Activated gamma-delta T cell treated with anti-CD3 and anti-CD28 coated beads, Interleukin-2, amount 50 U/mL, for 16 hours (primary cell): Measurements from ENCODE around the gene CD4.
"Not testable (repeated sequence)": the region's sequence is repeated elsewhere in the genome, so short reads cannot be mapped to it uniquely, and the experiment has no call there.

ENCODE experiments used
- DNase-seq: peaks from one replicate; pipeline ENCODE4 v3.0.0-alpha.2; 2020; ENCODE audit warnings: low read depth

Gene CD4

DNA sequence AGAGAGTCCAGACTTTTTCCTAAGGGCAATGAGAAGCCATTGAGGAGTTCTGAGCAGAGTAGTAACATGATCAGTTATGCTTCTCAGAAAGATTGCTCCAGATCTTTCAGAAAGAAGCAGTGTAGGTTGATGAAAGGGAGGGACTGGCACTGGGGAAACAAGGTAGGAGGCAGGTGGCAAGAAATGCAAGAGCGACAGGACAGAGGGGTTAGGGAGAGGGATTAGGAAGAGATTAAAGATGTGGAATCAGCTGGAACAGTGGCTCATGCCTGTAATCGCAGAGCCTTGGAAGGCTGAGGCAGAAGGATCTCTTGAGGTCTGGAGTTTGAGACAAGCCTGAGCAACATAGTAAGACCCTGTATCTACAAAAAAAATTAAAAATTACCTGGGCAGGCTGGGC, 58.3 kb downstream of the CD4 start:
- no peak for DNase-seq

DNA sequence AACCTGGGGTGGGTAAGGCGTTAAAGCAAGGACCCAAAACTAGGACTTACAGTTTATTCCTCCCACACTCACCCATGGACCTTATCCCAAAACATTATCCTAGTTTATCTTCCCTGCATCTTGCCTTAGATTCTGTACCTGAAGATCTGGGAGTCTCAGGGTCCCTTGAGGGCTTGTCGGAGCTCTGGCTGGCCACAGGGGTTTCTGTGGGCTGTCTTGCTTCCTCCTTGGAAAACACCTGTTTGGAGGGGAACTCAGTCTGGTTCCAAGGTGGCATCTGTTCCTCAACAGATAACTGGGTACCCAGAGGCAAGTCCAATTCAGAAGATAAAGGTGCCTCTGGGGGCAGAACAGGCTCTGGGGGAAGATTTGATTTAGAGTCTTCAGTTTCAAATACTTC, 60.1 kb downstream of the CD4 start:
- DNase-seq = no peak

DNA sequence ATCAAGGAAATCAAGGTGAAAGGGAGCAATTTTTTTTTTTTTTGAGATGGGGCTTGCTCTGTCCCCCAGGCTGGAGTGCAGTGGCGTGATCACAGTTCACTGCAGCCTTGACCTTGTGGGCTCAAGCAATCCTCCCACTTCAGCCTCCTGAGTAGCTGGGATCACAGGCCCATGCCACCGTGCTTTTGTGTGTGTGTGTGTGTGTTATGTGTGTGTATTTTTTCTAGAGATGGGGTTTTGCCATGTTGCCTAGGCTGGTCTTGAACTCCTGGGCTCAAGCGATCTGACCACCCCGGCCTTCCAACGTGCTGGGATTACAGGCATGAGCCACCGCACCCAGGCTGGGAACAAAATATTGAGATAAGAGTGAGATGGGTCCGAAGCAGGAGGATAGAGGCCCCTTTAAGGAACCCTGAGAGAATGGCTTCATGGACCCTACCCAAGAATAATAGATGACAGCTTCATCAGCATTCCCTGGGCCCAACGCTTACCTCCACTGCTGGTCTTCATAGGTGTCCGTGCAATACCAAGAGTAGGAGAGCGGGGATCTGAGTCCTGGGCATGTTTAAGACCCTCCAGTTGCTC, 60.7 kb downstream of the CD4 start:
- no peak for DNase-seq

DNA sequence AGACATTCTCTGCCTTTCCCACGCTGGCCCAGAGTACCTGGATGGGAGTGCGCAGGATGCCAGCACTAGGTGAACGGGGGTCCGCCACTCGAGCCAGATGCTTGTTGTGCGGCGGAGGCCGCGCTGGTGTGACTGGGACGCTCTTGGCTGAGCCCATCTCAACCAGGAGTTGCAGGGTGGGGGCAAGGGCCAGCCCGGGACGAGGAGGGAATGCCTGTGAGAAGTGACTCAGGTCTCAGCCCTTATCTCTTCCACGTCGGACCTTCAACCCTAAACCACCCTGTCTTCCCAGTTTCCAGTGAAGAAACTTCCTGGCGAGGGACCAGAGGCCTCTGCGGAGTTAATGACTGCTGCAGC, 61.4 kb downstream of the CD4 start:
- no peak for DNase-seq

DNA sequence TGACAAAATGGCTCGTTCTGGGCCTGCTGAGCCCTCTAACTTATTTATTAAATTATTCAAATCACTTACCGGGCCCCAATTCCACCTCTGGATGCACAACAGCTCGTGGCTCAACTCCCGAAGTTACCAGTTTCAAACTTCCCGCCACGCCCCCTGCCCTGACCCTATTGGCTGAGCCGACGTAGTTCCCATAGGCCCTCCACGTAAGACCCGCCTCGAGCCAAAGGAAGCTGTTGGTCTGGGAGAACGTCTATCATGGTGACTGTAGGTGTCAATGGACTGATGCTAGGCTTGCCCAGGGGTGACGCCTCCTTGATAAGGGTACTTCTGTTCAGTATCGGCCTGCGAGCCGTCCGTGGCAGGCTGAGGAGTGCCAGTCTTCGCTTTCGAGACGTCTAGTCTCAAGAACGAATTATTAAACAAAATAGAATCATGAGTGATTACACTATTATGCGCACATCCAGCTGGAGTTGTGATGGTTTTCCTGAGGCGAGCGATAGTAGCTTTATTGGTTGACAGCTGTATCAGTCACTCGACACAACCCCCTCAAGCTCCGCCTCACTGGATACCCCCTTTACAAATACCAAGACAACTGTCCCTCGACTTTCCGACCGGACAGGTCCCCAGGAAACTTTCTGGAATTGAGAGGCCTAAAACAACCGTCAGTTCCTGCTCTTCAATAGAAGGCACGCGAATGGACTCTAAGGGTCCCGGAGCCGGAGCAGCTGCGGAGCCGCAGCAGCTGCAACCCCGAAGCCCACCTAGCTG, 62.0 kb downstream of the CD4 start, which contains the start of gene CDCA3:
CDCA3 (minus strand) TSS at position 134 of the 768 bp plus-strand sequence. CDS start 334 bp downstream, outside the sequence.
- peak; percentile 89 for DNase-seq

DNA sequence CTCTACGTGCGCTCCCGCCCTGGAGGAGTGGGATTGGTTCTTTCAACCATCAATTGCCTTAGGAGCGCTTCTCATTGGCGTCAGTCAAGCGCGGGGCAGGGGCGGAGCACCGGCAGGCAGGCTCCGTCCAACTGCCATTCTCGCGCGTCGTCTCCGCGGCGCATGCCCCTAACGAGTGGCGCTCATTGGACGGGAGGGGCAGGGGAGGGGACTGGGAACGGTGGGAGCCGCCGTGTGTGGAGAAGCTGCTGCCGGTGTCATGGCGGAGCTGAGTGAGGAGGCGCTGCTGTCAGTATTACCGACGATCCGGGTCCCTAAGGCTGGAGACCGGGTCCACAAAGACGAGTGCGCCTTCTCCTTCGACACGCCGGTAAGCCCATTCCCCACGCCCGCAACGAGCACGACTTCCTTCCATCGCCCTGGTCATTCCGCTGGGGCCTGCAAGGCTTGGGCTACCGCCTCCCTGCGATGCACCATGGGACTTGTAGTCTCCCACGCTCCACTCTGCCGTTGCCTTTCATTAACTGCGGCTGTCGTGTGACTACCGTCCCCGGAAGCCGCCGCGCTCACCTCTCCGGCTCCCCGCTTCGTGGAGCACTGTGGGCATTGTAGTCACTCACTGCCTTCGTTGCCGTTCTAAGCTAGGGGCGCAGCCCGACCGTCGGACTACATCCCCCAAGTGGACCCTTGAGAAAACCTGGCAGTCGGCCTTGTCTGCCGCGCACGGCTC, 62.8 kb downstream of the CD4 start, which contains the start of gene USP5:
USP5 (plus strand) TSS at position 230 of the 730 bp plus-strand sequence; CDS start at position 260, 30 bp downstream.
- peak; percentile 97 for DNase-seq

DNA sequence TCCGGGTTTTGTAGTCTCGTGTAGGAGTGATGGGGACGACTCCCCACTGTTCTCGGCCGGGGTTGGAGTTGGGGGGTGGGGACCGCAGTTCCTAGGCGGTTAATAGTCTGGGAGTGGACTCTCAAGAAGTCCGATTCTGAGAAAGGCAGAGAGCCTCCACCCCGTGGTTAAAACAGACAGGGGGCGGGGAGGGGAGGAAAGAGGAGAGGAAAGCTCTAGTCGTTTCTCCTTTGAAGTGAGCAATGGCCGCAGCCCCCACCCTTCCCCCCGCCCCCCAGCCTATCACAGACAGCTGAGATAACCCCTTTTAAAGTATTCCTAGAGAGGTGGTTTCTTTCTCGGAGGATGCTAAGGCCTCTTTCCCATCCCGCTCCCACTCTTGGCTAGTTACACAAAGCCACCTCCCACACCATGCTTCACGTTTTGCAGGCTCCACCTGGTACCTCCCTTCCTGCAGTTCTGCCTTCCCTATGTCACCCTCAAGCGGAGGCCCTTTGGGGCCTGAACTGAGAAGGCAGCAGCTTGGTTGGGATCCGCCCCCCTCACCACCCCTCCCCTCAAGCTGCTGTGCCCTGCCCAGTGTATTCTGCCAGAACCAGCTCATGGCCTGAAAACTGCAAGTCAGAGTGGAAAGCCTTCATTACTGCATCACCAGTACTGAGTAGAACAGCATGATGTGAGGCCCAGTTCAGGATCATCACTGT, 63.5 kb downstream of the CD4 start:
- DNase-seq = no peak

DNA sequence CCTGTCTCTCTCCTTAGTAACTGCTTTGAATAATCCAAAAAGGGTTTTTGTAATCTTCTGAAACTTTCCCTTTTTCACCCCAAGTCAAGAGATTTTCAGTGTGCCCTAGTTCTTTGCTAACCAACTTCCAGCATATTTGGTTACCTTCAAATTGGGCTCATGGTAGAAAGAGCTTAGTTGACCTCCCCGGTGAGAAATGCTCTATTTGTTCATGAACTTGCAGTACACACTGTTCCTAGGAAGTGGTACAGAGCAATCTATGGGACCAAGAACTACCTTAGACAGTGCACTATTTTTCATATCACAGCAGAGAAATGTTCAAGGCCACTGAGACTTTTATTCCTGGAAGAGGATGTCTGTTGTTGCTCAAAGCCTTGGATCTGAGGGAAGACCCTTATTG, 64.3 kb downstream of the CD4 start:
- no peak for DNase-seq

DNA sequence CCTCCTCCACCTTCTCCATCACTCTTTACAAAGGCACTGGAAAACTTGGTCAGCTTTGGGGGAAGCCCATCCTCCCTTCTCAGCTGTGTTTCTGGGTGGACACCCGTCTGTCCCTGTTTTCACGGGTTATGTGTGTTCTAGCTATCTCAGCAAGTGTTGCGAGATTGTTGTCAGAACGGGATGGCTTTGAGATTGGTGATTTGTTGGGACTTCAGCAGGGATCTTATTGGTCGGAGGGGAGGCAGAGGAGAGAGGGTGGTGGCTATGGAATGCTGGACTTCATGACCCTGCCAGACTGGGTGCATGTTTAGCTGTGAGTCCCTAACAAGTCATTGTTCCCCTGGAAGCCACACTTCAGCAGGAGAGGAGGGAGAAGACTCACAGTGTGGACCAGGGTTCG, 64.7 kb downstream of the CD4 start:
- DNase-seq = no peak

DNA sequence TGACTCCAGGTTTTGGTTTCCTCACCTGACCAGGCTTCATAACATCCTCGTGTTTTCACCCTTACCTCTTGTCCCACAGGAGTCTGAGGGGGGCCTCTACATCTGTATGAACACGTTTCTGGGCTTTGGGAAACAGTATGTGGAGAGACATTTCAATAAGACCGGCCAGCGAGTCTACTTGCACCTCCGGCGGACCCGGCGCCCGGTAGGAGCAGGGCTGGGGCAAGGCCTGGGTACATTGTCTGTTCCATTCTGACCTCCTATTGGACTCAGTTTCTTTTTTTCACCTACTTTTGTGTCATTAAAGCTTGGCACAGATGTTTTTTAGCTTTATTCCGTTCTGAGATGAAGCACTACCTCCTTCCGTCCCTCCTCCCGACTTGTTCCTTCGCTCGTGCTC, 66.0 kb downstream of the CD4 start:
- no peak for DNase-seq

DNA sequence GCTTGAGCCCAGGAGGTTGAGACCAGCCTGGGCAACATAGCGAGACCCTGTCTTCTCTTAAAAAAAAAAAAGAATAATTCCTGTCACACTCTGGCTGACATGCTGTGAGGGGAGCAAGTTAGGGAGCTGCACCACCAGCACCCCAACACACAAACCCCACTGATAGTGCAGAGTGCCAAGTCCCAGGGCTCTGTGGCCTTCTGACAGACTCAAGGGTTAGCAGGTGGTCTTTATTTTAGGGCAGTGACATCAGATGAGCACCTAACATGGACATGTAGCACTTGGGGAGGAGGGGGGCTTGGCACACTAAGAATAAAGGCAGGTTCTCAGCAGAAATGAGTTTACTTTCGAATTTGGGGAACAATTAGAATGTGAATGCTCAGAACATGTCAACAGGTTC, 69.5 kb downstream of the CD4 start:
- DNase-seq = no peak

DNA sequence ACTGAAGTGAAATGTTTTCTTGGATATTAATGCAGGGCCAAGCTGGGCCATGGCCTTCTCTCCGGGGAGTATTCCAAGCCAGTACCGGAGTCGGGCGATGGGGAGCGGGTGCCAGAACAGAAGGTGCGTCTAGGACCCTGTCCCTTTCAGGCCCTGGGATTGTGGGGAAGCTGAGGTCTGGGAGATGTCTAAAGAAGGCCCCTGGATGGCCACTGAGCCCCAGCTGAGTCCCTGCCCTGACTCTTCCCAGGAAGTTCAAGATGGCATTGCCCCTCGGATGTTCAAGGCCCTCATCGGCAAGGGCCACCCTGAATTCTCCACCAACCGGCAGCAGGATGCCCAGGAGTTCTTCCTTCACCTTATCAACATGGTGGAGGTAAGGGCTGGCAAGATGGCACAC, 70.8 kb downstream of the CD4 start:
- DNase-seq = no peak

DNA sequence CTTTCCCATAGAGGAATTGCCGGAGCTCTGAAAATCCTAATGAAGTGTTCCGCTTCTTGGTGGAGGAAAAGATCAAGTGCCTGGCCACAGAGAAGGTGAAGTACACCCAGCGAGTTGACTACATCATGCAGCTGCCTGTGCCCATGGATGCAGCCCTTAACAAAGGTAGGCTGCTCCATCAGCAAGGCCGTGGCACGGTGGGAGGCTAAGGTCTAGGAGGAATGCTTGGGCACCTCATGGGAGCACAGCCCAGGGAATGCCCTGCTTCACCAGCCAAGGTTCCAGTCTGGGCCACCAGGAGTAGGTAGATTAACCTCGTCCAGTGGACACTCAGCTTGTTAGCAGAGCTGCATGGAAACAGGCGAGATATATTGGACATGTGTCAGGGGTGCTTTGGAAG, 71.6 kb downstream of the CD4 start:
- DNase-seq = no peak

DNA sequence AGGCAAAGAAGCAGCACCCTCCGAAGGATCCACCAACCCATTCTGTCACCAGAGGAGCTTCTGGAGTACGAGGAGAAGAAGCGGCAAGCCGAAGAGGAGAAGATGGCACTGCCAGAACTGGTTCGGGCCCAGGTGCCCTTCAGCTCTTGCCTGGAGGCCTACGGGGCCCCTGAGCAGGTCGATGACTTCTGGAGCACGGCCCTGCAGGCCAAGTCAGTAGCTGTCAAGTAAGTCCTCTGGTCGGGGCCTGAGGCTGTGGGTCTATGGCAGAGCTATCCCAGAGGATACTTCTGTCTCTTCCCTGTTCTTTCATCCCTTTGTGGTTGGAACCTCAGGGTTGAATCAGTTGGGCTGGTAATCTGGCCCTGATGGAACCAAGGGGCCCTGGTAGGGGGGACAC, 72.1 kb downstream of the CD4 start:
- DNase-seq = no peak

DNA sequence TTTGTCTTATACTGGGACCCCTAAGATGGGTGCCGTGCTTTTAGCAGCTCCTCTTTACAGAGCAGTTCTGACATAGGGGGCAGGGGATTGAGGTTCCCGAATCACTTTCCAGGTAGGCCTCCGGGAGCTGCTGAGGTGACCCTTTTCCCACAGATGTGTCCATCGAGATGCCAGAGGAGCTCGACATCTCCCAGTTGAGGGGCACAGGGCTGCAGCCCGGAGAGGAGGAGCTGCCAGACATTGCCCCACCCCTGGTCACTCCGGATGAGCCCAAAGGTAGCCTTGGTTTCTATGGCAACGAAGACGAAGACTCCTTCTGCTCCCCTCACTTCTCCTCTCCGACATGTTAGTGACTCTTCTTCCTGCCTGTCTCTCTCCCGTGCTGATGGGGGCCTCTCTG, 73.7 kb downstream of the CD4 start:
- DNase-seq = no peak

DNA sequence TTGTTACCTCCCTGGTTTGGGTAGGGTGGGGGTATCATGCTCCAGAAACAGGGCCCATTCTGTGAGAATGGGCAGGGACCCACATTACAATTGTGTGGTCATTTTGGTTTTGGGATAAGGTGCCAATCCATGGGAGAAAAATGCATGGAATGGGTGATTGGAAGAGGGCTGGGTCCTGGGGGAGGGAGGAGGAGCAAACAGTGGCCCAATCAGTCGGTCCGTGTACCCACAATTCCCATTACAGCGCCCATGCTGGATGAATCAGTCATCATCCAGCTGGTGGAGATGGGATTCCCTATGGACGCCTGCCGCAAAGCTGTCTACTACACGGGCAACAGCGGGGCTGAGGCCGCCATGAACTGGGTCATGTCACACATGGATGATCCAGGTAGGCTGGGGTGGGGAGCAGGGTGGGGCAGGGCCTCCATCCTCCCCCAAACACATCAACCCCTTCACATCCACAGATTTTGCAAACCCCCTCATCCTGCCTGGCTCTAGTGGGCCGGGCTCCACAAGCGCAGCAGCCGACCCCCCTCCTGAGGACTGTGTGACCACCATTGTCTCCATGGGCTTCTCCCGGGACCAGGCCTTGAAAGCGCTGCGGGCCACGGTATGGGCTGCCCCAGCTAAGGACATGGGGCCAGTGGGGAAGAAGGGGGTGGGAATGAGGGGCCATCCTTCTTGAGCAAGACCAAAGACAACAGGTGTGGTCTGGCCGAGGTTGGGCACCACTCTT, 74.4 kb downstream of the CD4 start:
- DNase-seq = no peak

DNA sequence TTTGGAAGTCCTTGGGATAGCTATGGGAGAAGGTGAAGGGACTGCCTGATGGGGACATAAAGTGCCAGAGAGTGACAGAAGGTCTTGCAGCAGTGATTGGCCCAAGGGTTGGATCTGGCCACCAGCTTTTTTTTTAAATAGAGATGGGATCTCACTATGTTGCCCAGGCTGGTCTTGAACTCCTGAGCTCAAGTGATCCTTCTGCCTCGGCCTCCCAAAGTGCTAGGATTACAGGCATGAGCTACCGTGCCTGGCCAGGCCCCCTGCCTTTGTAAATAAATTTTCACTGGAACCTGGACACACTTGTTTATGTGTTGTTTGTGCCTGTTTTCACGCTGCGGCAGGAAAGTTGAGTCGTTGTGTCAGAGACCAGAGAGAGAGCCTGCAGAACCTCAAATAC, 76.0 kb downstream of the CD4 start:
- not testable (repeated sequence) for DNase-seq

DNA sequence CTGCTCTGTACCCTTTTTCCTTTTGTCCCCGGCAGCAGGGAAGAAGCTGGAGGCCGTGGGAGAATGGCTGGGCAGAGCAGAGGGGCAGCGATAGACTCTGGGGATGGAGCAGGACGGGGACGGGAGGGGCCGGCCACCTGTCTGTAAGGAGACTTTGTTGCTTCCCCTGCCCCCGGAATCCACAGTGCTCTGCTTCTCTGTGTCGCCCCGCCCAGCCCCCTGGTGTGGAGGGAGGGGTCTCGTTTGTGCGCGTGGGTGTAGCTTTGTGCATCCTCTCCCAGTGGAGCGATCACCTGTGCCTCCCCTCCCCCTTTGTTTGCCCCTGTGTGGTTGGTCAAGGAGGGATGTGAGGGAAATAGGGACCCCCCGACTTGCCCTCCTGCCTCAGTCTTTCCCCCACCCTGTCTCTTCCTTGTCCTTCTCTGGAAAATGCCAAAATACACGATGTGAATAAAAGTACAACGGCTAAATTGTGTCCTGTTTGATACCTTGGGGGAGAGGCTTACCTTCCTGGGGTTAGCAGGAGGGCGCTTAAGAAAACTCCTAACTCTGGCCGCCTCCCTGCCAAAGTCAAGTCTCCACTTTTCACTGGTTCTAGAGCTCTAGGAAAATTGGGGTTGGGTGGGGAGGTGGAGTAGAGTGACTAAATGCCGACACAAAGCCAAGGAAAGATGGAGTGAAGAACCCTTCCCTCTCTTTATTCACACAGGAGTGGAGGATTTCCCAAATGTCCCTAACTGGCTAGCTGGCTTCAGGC, 77.0 kb downstream of the CD4 start:
- DNase-seq = no peak

DNA sequence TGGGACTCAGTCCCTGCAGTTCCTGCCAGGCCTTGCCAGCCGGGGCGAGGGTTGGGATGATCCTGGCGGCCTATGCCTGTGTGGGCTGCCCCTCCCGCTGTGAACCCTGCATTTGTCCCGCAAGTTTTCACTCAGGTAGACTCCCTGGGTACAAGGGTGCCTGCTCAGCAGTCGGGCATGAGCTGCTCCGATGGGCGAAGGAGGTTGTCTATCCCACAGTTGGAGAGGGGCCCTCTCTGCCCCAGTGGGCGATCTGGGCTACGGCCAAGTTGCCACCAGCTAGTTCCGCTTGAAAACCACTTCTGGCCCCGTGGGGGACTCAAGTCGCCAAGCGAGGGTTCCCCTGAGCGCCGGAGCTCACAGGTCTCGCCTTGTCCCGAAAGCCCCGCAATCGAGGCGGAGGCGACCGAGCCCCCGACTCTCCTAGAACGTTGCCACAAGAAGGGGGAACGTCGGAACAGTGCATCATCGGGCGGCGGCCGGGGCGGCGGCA, 77.6 kb downstream of the CD4 start:
- no peak for DNase-seq

DNA sequence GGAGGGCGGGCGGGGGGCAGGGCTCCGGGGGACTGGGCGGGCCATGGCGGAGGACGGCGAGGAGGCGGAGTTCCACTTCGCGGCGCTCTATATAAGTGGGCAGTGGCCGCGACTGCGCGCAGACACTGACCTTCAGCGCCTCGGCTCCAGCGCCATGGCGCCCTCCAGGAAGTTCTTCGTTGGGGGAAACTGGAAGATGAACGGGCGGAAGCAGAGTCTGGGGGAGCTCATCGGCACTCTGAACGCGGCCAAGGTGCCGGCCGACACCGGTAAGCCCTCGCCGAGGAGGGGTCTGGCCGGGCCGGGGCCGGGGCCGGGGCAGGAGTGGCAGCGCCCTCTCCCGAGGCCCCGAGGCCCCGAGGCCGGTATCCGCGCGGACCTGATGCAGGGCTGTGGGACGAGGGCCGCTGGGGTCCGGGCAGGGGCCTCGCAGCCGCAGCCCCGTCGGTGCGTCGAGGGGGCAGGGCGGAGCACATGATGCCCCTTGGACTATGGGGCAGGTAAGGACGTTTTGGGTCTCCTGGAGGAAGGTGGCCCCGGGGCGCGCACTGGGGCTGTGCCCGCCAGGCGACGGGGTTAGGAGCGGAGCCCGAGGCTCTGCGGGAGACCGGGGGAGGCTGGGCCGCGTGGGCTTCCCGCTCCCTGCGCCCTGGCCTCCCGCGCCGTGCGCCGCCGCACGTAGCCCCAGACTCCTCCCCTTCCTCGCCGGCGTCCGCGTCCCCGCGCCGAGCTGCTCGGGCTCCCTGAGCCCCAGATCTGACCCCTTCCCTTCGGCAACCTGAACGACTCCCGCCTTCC, 78.3 kb downstream of the CD4 start, which contains the start of gene TPI1:
TPI1 (plus strand) TSS at position 119 of the 798 bp plus-strand sequence; CDS start at position 155, 36 bp downstream.
- peak; percentile 60 for DNase-seq
